Mucosa of rectum (tissue), 2 donors: ENCODE measurements around the gene CSNK1A1.
A peak's percentile ranks its signal among the peaks of the same experiment; 100 is the strongest.

ENCODE experiments used
- H3K27ac ChIP-seq, 2 donors: one replicate each; pipeline ENCODE4 v1.7.0; 2013; ENCODE audit warnings: inconsistent platforms in 2 of 2, low read depth in 2 of 2, low read length in 2 of 2
- H3K27me3 ChIP-seq, 2 donors: one replicate each; pipeline ENCODE4 v1.7.0; 2013; ENCODE audit warnings: low read length in 2 of 2; ENCODE audit not compliant: control insufficient read depth in 2 of 2, insufficient read depth in 2 of 2
- H3K36me3 ChIP-seq, 2 donors: one replicate each; pipeline ENCODE4 v1.7.0; 2013; ENCODE audit warnings: low read length in 2 of 2; ENCODE audit not compliant: control insufficient read depth in 2 of 2, insufficient read depth in 2 of 2
- H3K4me1 ChIP-seq, 2 donors: one replicate each; pipeline ENCODE4 v1.7.0; 2013; ENCODE audit warnings: low read length in 2 of 2, mild to moderate bottlenecking in 1 of 2; ENCODE audit not compliant: control insufficient read depth in 2 of 2, insufficient read depth in 2 of 2
- H3K4me3 ChIP-seq, 2 donors: one replicate each; pipeline ENCODE4 v1.7.0; 2013; ENCODE audit warnings: low read length in 2 of 2
- H3K9ac ChIP-seq, 2 donors: one replicate each; pipeline ENCODE4 v1.7.0; 2013; ENCODE audit warnings: low read length in 2 of 2, low read depth in 1 of 2, mild to moderate bottlenecking in 1 of 2
- H3K9me3 ChIP-seq, 2 donors: one replicate each; pipeline ENCODE4 v1.7.0; 2013; ENCODE audit warnings: low read length in 2 of 2; ENCODE audit not compliant: control insufficient read depth in 2 of 2
- donor health status: healthy.
- donor health status: Normal muscosa, but diverticular disease.

The CSNK1A1 gene

GRCh38 chr5:149496166-149496565, 55.1 kb downstream of the CSNK1A1 start:
- Histone ChIP-seq H3K27ac (no peak overlapping the region), H3K4me3 (no peak overlapping the region), H3K36me3 (peaks cover 26 to 33% of the 10 kb centered on the region in 2 donors), H3K9me3 (no peaks in the 10 kb centered on the region), H3K9ac (no peak overlapping the region), H3K27me3 (no peaks in the 10 kb centered on the region), H3K4me1 (no peaks in the 10 kb centered on the region)

GRCh38 chr5:149495673-149496072, 55.6 kb downstream of the CSNK1A1 start:
- Histone ChIP-seq H3K9ac (no peak overlapping the region), H3K4me3 (no peak overlapping the region), H3K9me3 (no peaks in the 10 kb centered on the region), H3K27me3 (no peaks in the 10 kb centered on the region), H3K36me3 (peaks cover 22 to 28% of the 10 kb centered on the region in 2 donors), H3K4me1 (no peaks in the 10 kb centered on the region), H3K27ac (no peak overlapping the region)

- Histone ChIP-seq H3K9ac (no peak overlapping the region), H3K4me3 (no peak overlapping the region), H3K9me3 (no peaks in the 10 kb centered on the region), H3K36me3 (peaks cover 8 to 16% of the 10 kb centered on the region in 2 donors), H3K27me3 (no peaks in the 10 kb centered on the region), H3K4me1 (peaks cover 8 to 10% of the 10 kb centered on the region in 2 donors), H3K27ac (no peak overlapping the region)
These were observed 57.9 kb downstream of the CSNK1A1 start for GRCh38 chr5:149493316-149493715.

- no peak overlapping the region for H3K9ac ChIP-seq
- H3K27me3 ChIP-seq: no peaks in the 10 kb centered on the region
- H3K27ac ChIP-seq: no peak overlapping the region
- no peaks in the 10 kb centered on the region for H3K9me3 ChIP-seq
- H3K4me1 ChIP-seq: peaks cover 8 to 10% of the 10 kb centered on the region in 2 donors
- peaks cover 6 to 13% of the 10 kb centered on the region in 2 donors for H3K36me3 ChIP-seq
- no peak overlapping the region for H3K4me3 ChIP-seq
These were observed 58.5 kb downstream of the CSNK1A1 start for GRCh38 chr5:149492781-149493180.

- Histone ChIP-seq H3K36me3 (peaks cover 0 to 2% of the 10 kb centered on the region in 2 donors), H3K4me1 (peaks cover 19 to 24% of the 10 kb centered on the region in 2 donors), H3K9ac (no peak overlapping the region), H3K9me3 (no peaks in the 10 kb centered on the region), H3K27ac (no peak overlapping the region), H3K4me3 (no peak overlapping the region), H3K27me3 (no peaks in the 10 kb centered on the region)
These were observed 60.4 kb downstream of the CSNK1A1 start for GRCh38 chr5:149490599-149491485.

DNA sequence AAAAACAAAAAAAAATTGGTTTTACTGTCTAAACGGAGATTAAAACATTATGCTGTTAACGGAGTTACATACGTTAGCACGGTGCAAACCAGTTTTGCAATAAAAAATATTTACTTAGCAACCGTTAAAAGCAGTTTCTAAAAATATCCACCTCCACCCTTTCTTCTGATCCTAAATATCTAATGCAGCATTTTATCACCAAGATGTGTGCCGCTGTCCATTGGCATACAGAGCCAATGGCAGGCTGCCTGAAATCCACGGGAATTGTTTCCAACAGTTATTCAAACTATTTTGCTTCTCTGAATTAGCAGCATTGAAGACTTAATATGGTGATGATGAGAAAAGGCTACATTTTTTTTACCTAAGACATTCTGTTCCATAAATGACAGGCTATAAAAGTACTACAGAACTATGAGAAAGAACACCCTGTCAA, 61.6 kb downstream of the CSNK1A1 start:
- H3K4me1 ChIP-seq: peaks cover 25 to 35% of the 10 kb centered on the region in 2 donors
- peak overlapping the region; percentile 56 to 93 for H3K27ac ChIP-seq
- no peaks in the 10 kb centered on the region for H3K27me3 ChIP-seq
- H3K4me3 ChIP-seq: peak overlapping the region in 1 of 2 donors; percentile 9
- H3K36me3 ChIP-seq: no peaks in the 10 kb centered on the region
- no peak overlapping the region for H3K9ac ChIP-seq
- no peaks in the 10 kb centered on the region for H3K9me3 ChIP-seq

- Histone ChIP-seq H3K4me3 (no peak overlapping the region), H3K9ac (no peak overlapping the region), H3K4me1 (peaks cover 25 to 35% of the 10 kb centered on the region in 2 donors), H3K36me3 (no peaks in the 10 kb centered on the region), H3K9me3 (no peaks in the 10 kb centered on the region), H3K27ac (peak overlapping the region; percentile 56 to 93), H3K27me3 (no peaks in the 10 kb centered on the region)
These were observed 62.5 kb downstream of the CSNK1A1 start for GRCh38 chr5:149488645-149489306.

DNA sequence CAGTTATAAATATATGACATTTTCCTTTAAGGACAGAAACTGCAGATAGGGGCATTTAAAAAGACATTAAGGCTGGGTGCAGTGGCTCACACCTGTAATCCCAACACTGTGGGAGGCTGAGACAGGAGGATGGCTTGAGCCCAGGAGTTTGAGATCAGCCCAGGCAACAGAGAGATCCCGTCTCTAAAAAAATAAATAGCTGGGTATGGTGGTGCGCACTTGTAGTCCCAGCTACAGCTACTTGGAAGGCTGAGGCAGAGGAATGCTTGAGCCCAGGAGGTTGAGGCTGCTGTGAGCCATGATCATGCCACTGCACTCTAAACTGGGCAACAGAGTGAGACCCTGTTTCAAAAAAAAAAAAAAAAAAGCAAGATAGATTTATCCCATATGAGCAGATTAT, 63.6 kb downstream of the CSNK1A1 start:
- H3K4me1 ChIP-seq: peaks cover 25 to 44% of the 10 kb centered on the region in 2 donors
- H3K9ac ChIP-seq: no peak overlapping the region
- H3K4me3 ChIP-seq: no peak overlapping the region
- H3K36me3 ChIP-seq: no peaks in the 10 kb centered on the region
- no peaks in the 10 kb centered on the region for H3K9me3 ChIP-seq
- H3K27ac ChIP-seq: peak overlapping the region; percentile 85 to 93
- no peaks in the 10 kb centered on the region for H3K27me3 ChIP-seq

- Histone ChIP-seq H3K36me3 (no peaks in the 10 kb centered on the region), H3K9ac (peak overlapping the region in 1 of 2 donors; percentile 56), H3K27me3 (no peaks in the 10 kb centered on the region), H3K9me3 (no peaks in the 10 kb centered on the region), H3K4me1 (peaks cover 25 to 48% of the 10 kb centered on the region in 2 donors), H3K27ac (peak overlapping the region; percentile 85 to 93), H3K4me3 (no peak overlapping the region)
These were observed 64.3 kb downstream of the CSNK1A1 start for GRCh38 chr5:149486726-149487635.
